GM19372 (cell line): ENCODE measurements around the gene MET.

ENCODE experiments used
- ATAC-seq: cut with Tn5 transposase; IDR thresholded peaks from one replicate; pipeline ENCODE4 v1.9.1; 2021; ENCODE audit warnings: mild to moderate bottlenecking, low read depth, moderate library complexity; ENCODE audit not compliant: unreplicated experiment

MET gene

GRCh38 chr7:116661865-116662264, 10.1 kb upstream of the MET start:
- no peak for ATAC-seq

DNA sequence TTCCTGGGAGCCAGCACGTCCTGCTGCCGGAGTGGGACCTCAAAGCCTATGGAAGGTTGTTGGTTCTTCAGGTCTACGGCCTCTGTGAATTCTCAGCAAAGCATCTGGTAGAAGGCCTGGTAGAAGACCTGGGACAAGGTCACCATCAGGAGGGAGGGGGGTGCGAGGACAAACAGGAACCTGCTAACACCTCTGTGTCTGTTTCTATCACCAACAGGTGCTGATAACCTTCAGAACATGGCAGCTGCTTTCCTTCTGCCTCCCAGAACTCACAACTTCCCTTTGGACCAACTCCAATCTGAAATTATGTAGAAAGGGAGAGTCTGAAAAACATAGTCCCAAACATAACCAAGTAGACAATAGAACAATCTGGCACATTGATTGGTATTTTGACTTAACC, 8.3 kb upstream of the MET start:
- ATAC-seq, result no peak

GRCh38 chr7:116665332-116665996, 6.5 kb upstream of the MET start:
- ATAC-seq, result no peak

DNA sequence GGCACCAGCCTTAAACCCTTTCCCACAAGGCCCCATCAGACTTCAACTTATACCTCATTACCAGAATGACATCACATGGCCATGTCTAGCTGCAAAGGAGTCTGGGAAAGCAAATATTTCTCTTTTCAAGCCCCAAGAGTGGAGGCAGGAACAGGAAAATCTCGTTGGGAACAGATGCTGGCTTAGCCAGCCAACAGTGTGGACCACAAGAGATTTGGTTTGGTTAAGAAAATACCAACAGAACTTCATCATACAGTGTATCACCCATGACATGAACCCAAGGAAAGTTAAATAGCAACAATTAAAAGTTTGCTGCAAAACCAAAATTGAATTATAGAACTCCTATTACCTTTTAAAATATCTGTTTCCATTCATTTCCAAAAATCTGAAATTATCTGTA, 2.2 kb upstream of the MET start:
- no peak for ATAC-seq

DNA sequence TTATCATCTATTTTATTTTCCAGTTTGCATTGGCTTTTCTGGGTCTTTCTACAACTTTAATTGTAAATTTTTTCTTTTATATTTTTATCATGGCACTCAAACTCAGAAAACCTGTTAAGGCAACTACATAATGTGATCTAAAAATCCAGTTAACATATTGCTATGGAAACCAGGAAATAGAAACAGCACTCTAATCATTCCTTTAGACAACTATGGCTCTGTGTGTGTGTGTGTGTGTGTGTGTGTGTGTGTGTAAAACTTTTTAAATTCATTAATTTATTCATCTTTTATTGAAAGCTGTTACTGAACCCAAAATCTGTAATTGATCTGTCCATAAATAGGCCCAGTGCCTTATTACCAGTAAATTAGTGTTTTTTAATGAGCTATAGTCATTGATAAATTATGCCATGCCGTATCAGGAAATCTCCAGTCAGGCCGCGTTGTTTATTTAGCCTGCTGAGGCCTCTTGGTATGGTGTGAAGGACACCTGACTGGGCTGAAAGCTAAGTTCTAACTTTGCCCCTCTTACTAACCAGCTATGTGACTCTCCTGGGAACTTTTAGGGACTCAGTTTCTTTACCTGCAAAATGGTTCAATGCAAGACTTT, 1.5 kb upstream of the MET start:
- no peak for ATAC-seq

DNA sequence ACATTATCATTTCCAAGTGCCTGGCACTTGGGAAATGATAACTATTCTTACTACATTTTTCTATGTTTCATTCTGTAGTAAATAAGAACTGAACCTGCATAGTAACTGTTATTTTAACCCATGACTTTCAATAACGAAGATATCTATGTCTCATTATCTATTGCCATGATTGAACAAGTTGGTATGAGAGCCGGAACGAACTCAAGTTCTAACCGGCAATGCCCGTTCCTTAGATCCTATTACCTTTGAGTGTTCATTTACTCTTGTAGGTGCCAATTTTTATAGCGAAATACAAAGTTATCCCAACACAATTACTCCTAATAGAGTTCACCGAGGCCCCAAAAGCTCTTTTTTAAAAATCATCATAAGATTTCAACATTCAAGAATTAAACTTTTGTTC, 885 bp upstream of the MET start:
- no peak for ATAC-seq

- ATAC-seq, result no peak
Observed at GRCh38 chr7:116672596-116673456, 830 bp downstream of the MET start.

- ATAC-seq, result no peak
Observed at GRCh38 chr7:116673457-116673865, 1.5 kb downstream of the MET start.

- ATAC-seq, result no peak
Observed at GRCh38 chr7:116674508-116675173, 2.6 kb downstream of the MET start.

DNA sequence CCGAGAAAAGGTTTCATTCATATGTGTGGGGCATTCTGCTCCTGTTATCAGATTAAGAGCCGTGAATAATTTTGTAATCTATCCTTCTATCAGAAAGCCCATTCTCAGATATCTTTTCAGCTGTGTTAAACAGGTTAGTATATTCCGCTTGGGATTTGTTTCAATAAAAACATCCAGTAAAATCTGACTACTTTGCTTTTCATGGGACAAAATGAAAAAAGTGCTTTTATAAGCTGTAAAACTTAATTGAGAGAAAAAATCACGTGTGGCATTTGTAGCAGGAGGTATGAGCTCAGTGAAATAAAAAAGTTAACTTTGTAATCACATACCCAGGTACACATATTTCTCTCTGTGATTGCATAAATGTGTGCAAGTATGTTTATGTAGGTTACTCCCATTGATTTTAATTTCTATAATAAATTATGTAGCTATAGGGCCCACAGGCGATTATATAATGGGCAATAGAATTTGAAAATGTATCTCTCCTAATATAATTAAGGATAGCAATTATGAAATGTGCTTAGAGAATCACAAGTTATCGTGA, 3.9 kb downstream of the MET start:
- no peak for ATAC-seq

- no peak for ATAC-seq
Observed at GRCh38 chr7:116678780-116679179, 6.8 kb downstream of the MET start.

GRCh38 chr7:116679500-116679899, 7.5 kb downstream of the MET start:
- no peak for ATAC-seq

DNA sequence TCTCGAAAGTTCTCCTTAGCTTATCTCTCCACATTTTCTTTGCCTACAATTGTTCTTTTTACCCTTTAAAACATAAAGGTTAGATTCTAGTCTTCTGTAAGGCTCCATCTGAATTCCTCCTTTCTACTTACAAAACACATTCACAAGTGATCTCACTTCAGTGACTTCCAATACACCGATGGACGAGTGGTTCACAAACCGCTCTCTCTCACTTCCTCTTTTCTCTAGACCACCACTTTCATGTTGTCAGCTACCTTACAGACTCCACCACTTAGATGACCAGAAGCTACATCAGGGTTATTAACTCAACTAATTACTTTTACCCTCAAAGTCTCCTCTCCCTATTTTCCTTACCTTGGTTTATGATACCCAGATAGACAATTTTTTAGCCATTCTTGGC, 11.8 kb downstream of the MET start:
- peak; percentile 100 for ATAC-seq

- no peak for ATAC-seq
Observed at GRCh38 chr7:116686033-116686432, 14.0 kb downstream of the MET start.

GRCh38 chr7:116686812-116687419, 14.9 kb downstream of the MET start:
- no peak for ATAC-seq

DNA sequence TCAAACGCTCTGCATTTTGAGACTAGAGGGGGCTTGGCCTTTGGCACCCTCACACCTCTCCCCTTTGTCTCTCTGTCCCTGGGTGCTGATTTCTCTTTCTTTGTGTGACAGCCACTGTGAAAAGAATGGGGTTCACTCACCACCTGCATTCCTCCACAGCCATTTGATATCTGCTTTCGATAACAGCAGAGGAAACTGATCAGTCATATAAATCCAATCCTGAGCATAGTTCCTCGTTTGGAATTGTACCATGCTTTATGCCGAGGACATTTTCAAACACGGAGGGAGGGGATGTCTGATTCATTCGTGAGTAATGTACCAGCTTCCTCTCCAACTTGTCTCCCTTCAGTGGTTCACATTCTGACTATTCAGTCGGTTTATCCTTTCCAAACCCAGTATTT, 15.8 kb downstream of the MET start:
- no peak for ATAC-seq

GRCh38 chr7:116689790-116690259, 17.8 kb downstream of the MET start:
- no peak for ATAC-seq

DNA sequence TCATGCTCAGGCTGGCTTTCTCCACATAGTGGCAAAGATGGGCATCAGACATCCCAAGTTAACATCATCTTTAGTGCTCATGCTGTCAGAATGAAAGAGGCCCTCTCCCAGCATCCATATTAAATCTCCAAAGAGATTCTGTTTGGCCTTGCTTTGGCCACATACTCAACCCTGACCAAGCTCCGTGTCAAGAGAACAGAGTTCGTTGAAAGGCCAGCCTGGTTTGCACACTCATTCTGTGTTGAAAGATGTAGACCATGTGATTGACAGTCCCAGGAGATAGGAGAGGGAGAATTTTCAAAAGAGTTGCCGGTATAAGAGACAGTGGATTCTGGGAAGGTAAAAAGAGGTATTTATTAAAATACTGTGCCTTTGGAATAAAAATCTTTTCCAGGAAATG, 19.7 kb downstream of the MET start:
- ATAC-seq, result no peak

GRCh38 chr7:116692401-116693308, 20.7 kb downstream of the MET start:
- no peak for ATAC-seq
